ENCODE results near the gene FA2H.
"Not testable (repeated sequence)": the region's sequence is repeated elsewhere in the genome, so short reads cannot be mapped to it uniquely, and the experiment has no call there.

Gene FA2H

DNA sequence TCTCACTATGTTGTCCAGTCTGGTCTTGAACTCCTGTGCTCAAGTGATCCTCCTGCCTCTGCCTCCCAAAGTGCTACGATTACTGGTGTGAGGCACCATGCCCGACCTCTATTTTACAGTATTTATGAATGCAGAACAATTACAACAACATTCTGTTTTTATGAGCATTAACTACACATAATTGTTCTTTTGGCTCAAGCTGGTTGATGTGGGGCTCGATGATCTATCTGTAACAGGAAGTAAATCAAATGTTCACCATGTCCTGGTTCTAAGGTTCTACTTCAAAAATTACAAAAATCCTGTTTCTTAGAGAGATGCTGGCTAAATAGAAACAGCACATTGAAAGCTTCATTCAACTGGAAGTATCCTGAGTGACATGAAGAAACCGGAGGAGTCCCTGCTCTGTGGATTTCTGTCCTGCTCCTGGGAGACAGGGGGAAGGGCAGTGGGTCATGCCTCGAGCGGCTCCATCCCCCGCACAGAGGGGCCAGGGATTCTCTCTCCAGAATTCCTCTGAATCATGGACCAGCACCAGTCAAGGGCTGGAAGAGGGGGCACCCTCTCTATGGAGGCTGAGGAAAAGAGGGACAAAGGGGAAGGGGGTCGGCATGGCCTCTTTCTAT, 31.5 kb downstream of the FA2H start:
- no peak for DNase-seq

DNA sequence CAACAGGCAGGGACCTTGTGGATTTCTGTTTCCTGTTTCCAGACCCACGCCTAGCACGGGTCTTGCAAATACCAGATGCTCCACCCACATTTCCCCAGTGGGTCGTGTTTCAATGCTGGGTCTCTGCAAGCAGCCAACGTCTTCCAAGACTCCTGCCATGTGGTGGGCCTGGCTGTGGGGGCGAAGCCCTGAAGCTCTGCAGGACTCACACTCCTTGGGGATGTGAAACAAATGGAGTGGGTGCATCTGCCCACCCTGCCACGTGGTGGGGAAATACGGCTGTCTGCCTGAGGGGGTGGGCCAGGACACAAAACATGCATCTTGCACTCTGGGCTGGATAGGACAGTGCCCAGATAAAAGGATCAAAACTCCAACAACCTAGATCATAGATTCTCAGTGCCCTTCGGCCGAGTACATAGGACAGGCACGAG, 32.6 kb downstream of the FA2H start:
- no peak for DNase-seq

DNA sequence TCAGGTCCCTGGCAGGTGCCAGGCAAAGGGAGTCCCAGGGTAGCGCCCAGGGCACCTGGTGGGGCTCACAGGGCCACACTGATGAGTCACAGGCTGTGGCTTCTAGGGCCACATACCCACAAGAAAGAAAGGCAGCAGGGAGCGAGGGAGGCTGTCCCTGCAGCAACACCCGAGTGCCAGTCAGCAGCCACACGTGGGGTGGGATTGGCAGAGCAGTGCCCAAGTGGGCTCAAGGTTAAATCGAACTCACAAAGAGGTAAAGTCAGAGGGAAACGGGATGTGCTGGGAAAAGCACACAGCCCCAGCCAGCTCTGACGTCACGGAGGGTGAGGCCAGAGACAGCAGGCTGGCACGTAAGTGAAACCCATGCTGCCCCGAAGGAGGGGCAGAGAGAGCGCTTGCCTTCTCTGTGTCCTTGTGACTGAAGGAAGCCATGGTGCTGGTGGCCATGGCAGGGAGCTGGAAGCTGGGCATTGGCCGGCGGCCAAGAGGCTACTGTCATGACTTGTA, 33.8 kb downstream of the FA2H start:
- no peak for DNase-seq

DNA sequence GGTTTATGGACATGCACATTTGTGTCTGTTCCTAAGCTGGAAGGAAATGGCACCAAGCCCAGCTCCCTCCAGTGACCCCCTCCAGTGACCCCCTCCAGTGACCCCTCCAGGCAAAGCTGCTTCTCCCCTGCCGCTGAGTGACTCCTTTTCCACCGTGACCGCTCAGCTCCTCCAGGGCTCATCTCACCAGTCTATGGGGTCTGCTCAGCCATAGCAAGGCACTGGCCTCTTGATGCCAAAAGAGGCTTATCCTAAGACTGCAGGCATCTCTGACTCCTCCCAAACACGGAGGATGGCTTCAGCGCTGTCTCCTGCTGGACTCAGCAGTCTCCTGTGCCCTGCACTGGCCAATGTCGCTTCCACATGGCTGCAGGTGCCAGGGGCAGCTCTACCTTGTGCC, 35.3 kb downstream of the FA2H start:
- DNase-seq = no peak

DNA sequence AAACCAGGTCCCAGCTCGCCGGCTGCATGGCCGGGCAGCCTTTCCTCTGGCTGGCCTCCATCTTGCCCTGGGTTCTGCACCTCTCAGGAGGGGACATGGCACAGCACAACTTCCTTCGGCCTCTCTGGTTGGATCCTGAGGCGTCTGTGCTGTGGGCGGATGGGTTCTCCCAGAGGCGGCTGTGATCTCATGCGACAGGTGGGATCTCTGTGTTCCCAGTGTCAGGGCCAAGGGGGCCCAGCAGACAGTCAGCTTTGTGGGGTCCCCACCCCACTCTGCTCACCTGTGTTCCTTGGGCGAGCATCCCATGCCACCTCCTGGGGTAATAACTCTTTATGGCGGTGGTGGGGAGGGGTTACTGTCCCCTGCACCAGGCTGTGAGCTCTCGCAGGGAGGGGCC, 35.8 kb downstream of the FA2H start:
- no peak for DNase-seq

DNA sequence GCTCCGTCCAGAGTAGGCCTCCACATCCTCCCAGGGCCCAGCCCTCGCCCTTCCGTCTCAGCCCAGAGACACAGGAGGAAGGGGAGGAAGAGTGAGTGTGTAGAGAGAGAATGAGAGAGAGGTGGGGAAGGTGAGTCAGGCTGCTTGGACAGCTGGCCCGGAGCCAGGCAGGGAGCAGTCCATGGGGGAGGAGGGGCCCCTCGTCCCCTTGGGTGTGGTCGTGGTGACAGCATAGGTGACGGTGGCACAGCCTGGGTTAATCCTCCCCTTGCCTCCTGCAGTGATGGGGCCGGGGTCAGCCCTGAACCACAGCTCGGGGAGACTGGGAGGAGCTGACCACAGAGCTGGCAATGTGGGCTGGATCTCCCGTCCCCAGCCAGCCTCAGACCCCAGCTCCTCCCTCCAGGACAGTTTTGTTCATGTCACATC, 36.5 kb downstream of the FA2H start:
- DNase-seq = no peak

DNA sequence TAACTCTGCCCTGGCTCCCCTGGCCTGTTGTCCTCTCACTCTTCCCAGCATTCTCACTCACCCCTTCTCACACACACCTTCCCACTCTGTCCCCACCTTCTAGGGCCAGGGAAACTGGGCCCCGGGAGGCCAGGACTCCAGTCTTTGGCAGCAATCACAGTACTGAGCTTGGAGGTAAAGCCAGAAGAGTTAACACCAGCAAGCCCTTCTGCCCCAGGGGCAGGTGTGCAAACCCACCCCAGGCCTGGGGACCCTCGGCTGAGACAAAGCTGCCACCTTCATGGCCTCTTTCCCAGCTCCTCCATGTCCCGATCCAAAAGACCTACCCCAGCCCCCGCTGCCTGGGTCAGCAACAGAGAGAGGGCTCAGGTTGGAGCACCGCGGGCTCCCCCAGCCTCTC, 37.1 kb downstream of the FA2H start:
- no peak for DNase-seq

DNA sequence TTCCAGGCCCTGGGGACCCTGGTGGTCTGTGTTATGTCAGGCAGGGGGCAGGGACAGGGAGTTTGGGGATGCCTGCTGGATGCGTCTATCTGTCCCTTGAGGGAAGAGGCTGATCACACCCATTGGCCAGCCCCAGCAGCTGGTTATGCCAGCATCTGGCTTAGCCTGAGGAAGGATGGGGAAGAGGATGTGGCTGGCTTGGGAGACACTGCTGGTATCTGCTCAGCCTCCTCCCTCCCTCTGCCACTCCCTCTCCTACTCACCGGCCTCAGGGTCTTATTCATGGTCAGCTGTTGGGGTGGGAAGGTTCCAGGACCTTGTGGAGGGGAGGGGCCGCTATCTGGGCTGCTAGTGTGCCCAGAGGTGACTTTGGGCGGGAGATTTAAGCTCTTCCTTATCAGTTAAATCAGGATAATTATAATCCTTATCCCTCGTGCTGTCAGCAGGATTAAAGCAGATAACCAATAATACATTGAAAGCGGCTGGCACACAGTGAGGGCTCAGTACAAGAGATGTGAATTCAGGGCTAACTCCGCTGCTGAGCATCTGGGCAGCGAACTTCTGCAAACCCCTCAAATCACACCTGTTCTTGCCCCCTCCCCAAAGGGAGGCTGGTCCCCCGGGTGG, 38.0 kb downstream of the FA2H start:
- no peak for DNase-seq

DNA sequence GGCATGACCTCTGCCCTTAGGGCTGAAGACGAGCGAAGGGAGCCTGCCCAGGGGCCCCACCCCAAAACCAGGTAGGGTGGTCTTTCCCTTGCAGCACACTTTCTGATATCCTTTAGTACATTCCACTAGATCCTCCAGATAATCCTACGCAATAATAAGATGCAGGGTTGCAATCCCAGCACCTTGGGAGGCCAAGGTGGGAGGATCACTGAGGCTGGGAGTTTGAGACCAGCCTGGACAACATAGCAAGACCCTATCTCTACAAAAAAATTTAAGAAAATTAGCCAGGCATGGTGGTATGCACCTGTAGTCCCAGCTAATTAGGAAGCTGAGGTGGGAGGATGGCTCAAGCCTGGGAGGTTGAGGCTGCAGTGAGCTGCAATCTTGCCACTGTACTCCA, 39.1 kb downstream of the FA2H start:
- no peak for DNase-seq

DNA sequence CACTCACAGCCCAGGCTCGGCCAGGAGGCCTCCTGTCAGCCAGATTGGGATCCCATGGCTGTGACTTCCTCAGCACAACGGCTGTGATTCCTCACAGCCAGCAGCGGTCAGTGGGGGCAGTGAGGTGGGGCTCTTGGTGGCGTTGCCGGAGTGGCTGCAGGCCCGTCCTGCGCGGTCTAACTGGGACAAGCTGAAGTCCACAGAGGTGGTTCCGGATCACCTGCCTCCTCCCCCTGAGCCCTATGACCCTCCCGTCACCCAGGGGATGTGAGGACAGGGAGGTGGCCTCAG, 39.5 kb downstream of the FA2H start:
- no peak for DNase-seq

DNA sequence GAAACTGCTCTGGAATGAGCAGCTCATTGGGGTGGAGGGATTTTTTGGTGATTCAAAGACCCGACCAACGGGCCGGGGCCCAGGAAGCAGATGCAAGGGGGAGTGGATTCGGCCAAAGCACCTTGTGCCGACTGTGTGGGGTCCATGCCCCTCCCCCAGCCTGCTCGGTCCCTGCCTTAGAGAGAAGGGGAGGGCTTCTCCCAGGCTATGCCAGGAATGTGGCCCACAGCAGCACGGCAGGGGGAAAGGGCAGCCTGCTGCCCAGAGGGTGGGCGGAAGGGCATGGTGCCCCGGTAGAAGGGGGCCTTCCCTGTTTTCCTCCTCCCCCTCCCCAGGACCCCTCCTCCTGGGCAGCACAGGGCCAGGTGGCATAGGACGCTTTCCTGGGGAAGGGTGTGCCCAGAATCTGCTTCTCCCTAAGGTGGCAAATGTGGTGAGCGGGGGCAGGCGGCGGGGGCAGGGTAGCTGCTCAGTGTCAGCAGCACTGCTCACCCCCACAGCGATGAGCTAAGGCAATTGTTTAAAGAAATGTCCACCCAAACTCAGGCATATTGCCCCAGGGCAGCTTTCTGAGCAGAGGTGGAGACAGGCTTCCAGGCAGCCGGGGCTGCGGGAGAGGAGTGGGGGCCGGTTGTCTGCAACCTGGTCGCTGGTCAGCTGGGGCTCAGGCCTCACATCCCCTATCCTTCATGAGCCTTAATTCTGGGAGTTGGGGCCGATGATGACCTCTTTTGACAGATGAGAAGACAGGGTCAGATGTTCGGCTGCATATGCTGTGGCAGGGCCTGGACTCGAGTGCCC, 40.1 kb downstream of the FA2H start:
- DNase-seq = no peak

DNA sequence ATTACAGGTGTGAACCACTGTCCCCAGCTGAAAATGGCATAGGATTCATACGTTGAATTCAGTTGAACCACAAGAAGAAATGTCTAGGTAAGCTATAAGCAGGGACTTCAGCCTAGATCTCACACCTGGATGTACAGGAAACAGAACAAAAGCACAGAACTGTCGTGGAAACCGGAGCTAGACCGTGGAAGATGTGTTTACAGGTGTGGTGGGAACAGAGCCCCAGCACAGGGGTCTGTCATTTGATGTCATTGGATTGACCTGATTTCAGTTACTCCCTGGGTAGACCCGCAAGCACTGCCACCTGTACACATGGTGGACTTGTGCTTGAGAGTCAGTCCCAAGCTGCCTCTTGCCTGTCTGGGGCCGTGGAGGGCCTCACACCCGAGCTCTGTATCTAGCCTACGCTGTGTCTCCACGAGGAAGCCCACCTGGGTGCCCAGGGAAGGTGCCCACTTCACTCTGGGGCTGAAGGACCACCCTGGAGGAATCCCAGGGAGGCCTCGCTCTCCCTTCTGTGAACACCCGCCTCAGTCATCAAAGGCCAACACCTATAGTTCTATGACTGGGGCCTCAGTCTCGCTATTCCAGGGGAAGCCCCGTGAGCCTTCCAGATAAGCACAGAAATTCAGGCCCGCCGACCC, 41.8 kb downstream of the FA2H start:
- no peak for DNase-seq

DNA sequence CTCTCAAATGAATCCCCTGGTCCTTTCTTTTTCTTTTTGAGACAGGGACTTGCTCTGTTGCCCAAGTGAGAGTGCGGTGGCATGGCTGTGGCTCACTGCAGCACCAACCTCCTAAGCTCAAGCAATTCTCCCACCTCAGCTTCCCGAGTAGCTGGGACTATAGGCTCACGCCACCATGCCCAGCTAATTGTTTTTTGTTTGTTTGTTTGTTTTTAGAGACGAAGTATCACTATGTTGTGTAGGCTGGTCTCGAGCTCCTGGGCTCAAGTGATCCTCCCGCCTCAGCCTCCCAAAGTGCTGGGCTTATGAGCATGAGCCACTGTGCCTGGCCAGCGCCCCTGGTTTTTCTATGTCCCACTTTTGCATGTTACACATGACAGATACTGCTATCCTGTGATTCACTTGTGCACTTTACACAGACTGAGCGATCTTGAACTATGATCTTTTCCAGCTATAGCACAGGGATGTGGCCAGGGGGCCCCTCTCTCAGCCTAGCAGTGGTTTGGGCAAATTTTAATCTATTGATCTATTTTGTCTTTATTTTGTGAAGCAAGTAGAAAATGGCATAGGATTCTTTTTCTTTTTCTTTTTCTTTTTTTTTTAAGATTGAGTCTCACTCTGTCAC, 42.7 kb downstream of the FA2H start:
- DNase-seq = no peak

DNA sequence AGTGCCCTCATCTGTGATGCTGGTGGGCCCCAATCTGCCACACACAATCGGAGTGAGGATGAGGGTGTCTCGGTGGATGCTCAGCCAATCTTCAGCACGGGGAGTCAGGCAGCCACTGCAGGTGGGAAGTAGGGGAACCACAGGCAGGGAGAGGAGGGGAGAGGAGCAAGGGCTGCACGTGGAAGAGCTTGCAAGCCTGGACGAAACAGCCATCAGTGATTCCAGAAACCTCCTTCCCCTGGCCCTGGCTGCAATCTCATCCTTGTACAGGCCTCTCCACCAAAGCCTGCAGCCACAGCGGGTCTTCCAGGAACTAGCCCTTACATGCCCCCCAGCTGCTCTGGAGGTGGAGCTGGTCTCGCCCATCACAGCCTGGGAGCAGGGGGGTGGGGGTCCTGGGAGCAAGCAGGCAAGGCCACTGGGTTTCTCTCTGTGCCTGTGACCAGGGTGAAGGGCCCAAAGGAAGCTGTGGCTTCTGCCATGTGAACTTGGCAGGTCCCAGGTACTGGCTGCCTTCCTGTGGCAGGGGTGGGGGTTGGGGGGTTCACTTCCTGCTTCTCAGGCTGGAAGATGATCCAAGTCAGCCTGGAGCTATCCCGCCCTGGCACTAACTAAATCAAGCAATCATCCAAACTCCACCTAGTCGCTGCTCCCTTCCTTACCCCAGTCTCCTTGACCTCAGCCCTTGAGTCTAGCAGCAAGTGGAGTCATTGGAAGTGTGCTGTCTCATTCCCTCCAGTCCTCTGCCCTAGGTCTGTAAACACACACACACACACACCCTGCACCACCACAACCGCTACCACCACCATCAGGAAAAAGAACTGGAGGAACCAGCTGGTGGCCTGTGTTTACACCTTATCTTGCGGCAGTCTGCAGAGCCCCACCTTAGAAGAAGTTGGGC, 44.6 kb downstream of the FA2H start:
- no peak for DNase-seq

DNA sequence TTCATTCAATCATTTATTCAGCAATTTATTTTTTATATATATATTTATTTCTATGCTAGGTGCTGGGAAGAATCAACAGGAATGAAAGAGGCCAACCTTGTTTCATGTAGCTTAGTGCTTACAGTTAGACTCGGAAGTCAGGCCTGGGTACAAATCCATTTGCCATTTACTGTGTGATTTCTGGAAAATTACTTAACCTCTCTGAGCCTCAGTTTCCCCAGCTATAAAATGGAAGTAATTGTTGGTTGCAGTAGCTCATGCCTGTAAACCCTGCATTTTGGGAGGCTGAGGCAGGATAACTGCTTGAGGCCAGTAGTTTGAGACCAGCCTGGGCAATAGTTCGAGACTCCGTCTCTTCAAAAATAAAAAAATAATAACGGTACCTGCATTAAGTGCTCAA, 46.7 kb downstream of the FA2H start:
- DNase-seq = no peak

DNA sequence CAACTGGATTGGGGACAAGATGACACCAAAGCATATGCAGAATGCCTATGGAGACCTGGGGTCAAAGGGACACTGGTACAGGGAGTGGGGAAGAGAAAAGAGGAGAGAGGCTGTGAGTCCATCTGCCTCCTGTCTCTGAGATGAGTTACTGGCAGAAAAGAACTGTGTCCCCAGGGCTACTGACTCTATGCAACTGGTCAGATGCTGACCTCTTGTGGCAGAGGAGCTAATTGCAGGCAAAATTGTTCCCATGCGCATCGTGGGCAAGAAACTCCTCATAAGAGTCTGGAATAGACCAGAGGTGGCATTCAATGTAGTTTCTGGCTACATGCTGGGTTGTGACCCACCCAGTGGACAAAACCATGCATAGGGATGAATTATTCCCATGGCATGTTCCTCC, 47.9 kb downstream of the FA2H start:
- DNase-seq = peak; percentile 34 to 61

DNA sequence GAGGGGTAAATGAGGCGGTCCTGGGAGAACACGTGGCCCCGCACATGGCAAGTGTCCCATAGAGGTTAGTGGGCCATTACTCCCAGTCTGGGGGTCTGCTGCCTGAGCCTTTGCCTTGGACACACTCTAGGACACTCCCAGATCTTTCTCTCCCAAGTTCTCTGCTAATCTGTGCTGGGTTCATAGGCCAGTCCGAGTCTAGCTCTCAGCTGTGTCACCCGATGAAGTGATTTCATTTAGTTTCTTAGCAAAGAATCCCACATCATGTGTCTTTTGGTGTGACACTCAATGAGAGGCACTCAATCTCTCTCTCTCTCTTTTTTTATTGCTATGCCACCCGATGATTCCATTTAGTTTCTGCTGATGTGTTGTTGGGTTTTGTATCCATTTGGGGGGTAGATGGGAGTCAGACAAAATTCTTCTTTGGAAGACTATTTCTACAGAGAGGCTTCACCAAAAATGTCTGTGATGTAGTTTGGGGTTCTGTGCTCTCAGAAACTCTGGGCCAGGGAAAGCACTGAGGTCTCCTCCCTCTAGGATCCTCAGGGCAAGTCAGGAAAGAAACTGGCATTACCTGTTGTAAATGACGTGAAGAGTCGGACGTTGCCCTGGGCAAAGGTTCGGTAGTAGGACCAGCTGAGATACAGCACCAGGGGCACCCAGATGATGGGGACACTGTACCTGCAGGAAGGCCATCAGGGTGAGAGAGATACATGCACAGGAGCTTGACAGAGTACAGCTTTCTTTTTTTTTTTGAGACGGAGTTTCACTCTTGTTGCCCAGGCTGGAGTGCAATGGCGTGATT, 48.8 kb downstream of the FA2H start:
- no peak for DNase-seq

DNA sequence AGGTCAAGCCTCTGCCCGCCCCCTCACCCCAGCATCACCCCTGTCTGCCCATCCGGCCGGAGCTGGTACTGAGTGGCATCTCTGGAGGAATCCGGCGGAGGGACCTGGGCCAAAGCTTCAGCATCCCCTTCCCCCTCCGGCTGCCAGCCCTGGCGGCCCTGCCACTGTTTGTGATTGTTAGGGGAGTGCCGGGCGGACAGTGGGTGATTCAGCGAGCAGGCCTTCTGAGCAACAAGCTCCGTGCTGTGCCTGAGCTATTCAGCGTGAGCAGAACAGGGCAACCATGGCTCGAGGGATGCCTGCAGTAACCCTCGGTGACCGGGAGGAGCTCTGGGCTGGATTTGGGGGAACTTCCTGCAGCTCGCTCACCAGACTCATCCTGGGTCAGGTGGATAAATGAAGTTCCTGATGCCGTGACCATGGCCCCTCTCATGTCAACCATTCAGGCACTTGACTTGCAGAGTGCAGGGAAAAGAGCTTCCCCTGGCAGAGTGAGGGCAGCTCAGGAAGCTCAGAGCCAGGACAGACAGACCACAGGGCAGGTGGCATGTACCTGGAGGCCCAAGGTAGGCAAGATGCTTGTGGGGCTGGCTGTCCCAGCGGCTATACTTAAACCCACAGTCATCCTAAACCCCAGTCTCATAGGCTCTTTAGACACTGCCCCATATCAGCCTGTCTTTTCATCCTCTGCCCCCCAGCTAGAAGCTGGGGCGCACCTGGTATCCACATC, 49.6 kb downstream of the FA2H start:
- no peak for DNase-seq

DNA sequence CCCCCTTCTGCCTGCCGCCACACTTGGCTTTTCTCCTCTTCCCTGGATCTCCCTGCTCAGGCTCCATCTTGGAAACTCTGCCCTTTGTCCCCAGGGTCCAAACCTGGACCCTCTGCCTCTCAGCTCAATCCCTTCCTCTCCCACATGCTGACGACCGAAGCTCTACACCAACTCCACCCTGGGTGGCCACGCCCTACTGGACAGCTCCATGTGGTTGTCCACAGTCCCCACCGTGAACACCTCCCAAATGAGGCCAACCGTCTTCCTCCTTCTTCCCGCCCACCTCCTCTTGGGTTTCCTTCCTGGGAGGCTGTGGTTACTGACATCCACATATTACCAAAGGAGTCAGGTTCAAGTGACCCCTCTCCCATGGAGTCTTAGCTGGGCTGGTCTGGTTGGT, 51.4 kb downstream of the FA2H start:
- DNase-seq = no peak

DNA sequence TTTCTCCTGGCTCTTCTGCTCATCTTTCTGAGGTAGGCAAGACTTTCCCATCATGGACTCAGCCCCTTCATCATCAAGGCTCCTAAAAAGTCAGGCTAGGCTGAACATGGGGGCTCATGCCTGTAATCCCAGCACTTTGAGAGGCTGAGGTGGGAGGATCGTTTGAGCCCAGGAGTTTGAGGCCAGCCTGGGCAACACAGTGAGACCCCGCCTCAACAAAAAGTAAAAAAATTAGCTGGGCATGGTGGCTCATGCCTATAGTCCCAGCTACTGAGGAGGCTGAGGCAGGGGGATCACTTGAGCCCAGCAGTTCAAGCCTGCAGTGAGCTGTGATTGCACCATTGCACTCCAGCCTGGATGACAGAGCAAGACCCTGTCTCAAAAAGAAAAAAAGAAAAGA, 52.5 kb downstream of the FA2H start:
- not testable (repeated sequence) for DNase-seq

DNA sequence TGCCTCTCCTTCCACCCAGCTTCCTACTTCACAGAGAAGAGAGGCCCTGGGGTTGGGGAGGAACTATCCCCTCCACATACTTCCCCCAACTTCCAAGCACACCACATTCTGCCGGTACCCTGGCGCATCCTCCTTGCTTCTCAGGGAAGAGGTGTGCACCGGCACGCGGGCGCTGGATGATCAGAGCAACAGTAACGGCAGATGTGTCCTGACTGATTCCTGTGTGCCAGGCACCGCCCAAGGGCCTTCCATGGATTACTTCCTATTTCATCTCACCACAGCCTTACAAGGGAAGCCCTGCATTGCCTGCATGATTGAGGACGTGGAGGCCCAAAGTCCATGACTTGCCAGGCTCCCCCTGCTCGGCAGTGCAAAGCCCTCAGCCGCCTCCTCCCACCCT, 52.9 kb downstream of the FA2H start:
- DNase-seq = no peak
